Measurements from ENCODE around the gene MED31. TPM values are rescaled to one million over a fixed set of nuclear protein-coding genes. Genes with fewer than 3 reads are reported as not detected.
"Not testable (repeated sequence)": the region's sequence is repeated elsewhere in the genome, so short reads cannot be mapped to it uniquely, and the experiment has no call there.

MED31 gene
- polyA plus RNA-seq, 4 donors = 7.6 to 13.7 (median 10.4) TPM

DNA sequence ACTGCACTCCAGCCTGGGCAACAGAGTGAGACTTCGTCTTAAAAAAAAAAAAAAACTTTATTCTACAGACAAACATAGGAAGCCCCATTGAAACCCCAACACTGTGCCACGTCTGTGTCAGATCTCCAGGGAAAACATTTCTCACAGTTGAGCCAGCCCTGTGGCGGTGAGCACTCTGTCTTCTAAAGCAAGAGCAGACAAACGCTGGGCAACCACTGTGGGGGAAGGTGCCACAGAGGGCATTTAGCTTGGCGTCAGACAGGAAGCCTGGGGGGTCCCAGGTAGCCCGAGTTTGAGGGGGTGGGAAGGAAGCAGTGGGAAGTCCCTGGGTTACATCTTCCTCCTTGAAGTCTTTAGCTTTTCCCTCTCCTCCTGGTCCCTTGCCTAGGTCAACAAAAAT lies 16.1 kb upstream of the MED31 start:
- H3K4me1 ChIP-seq (ENCODE audit: control insufficient read depth in 3 of 3, insufficient read depth in 2 of 3, low read depth in 1 of 3, low read length in 2 of 3) = no peaks in the 10 kb centered on the region
- H3K27ac ChIP-seq (ENCODE audit: low read depth in 1 of 3, low read length in 2 of 3) = no peak overlapping the region
- no peaks in the 10 kb centered on the region for H3K27me3 ChIP-seq (ENCODE audit: control insufficient read depth in 3 of 3, insufficient read depth in 3 of 3, low read length in 3 of 3)
- FAIRE-seq (no peak), DNase-seq (no peak)
- H3K9me3 ChIP-seq (ENCODE audit: control insufficient read depth in 2 of 2, insufficient read depth in 1 of 2, low read depth in 1 of 2, low read length in 1 of 2) = no peaks in the 10 kb centered on the region
- WGBS, 3 donors = 52 to 71% (median 58%) methylated on average over 6 of the region's 6 CpGs
- no peak overlapping the region for H3K4me3 ChIP-seq (ENCODE audit: low read depth in 1 of 3, low read length in 3 of 3)
- no peaks in the 10 kb centered on the region for H3K36me3 ChIP-seq (ENCODE audit: control insufficient read depth in 3 of 3, insufficient read depth in 2 of 3, low read depth in 1 of 3, low read length in 3 of 3)

DNA sequence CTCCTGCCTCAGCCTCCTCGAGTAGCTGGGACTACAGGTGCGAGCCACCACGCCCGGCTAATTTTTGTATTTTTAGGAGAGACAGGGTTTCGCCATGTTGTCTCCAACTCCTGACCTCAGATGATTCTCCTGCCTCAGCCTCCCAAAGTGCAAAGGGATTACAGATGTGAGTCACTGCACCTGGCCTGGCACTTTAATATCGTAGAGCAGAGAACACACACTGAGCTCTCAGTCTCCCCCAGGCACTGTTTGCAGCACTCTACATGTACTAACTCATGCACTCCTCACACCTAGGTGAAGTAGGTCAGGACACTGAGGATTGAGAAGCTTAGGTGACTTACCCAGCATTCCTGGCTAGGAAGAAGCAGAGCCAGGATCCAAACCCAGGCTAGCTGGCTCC lies 15.2 kb upstream of the MED31 start:
- Histone ChIP-seq H3K4me3 (ENCODE audit: low read depth in 1 of 3, low read length in 3 of 3) (no peak overlapping the region), H3K36me3 (ENCODE audit: control insufficient read depth in 3 of 3, insufficient read depth in 2 of 3, low read depth in 1 of 3, low read length in 3 of 3) (no peaks in the 10 kb centered on the region), H3K4me1 (ENCODE audit: control insufficient read depth in 3 of 3, insufficient read depth in 2 of 3, low read depth in 1 of 3, low read length in 2 of 3) (no peaks in the 10 kb centered on the region), H3K27ac (ENCODE audit: low read depth in 1 of 3, low read length in 2 of 3) (no peak overlapping the region), H3K9me3 (ENCODE audit: control insufficient read depth in 2 of 2, insufficient read depth in 1 of 2, low read depth in 1 of 2, low read length in 1 of 2) (no peaks in the 10 kb centered on the region), H3K27me3 (ENCODE audit: control insufficient read depth in 3 of 3, insufficient read depth in 3 of 3, low read length in 3 of 3) (no peaks in the 10 kb centered on the region)
- DNase-seq = no peak
- 77 to 91% (median 80%) methylated on average over 6 of the region's 6 CpGs for WGBS, 3 donors
- FAIRE-seq = no peak

DNA sequence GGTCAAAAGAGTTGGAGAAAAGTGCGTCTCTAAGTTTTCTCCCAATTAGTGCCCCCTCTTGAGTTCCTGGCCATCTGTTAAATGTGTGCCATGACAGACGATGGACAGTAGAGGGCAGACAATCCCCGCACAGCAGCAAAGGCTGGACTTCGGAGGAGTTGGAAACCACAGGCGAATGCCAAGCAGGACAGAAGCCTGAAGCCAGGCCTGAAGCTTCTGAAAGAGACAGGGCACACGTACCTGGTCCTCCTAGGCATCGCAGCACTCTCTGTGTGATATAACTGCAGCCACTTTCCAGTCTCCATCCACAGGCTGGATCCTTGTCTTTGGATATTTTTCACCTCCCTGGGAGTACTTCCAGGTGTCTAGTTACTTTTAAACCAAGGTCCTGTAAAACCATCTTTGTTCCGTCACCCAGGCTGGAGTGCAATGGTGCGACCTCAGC lies 14.7 kb upstream of the MED31 start:
- no peak for FAIRE-seq
- no peak overlapping the region for H3K27ac ChIP-seq (ENCODE audit: low read depth in 1 of 3, low read length in 2 of 3)
- no peaks in the 10 kb centered on the region for H3K9me3 ChIP-seq (ENCODE audit: control insufficient read depth in 2 of 2, insufficient read depth in 1 of 2, low read depth in 1 of 2, low read length in 1 of 2)
- H3K4me3 ChIP-seq (ENCODE audit: low read depth in 1 of 3, low read length in 3 of 3) = no peak overlapping the region
- no peaks in the 10 kb centered on the region for H3K27me3 ChIP-seq (ENCODE audit: control insufficient read depth in 3 of 3, insufficient read depth in 3 of 3, low read length in 3 of 3)
- peak; percentile 74 to 85 for DNase-seq
- WGBS, 3 donors = 7 to 16% (median 11%) methylated on average over 9 of the region's 9 CpGs
- H3K4me1 ChIP-seq (ENCODE audit: control insufficient read depth in 3 of 3, insufficient read depth in 2 of 3, low read depth in 1 of 3, low read length in 2 of 3) = no peaks in the 10 kb centered on the region
- no peaks in the 10 kb centered on the region for H3K36me3 ChIP-seq (ENCODE audit: control insufficient read depth in 3 of 3, insufficient read depth in 2 of 3, low read depth in 1 of 3, low read length in 3 of 3)

DNA sequence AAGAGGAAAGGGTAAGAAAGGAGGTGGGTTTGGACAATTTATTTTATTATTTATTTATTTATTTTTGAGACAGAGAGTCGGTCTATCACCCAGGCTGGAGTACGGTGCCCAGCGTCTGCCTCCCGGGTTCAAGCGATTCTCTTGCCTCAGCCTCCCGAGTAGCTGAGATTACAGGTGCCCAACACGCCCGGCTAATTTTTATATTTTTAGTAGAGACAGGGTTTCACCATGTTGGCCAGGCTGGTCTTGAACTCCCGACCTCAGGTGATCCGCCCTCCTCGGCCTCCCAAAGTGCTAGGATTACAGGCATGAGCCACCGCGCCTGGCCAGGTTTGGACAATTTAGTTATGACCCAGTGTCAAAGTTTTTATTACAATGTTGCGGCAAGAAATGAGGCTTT lies 11.8 kb upstream of the MED31 start:
- H3K36me3 ChIP-seq (ENCODE audit: control insufficient read depth in 3 of 3, insufficient read depth in 2 of 3, low read depth in 1 of 3, low read length in 3 of 3); H3K27ac ChIP-seq (ENCODE audit: low read depth in 1 of 3, low read length in 2 of 3); FAIRE-seq; H3K9me3 ChIP-seq (ENCODE audit: control insufficient read depth in 2 of 2, insufficient read depth in 1 of 2, low read depth in 1 of 2, low read length in 1 of 2); DNase-seq; H3K4me1 ChIP-seq (ENCODE audit: control insufficient read depth in 3 of 3, insufficient read depth in 2 of 3, low read depth in 1 of 3, low read length in 2 of 3); H3K4me3 ChIP-seq (ENCODE audit: low read depth in 1 of 3, low read length in 3 of 3); H3K27me3 ChIP-seq (ENCODE audit: control insufficient read depth in 3 of 3, insufficient read depth in 3 of 3, low read length in 3 of 3): not testable (repeated sequence)
- 89 to 94% (median 91%) methylated on average over 14 of the region's 14 CpGs for WGBS, 3 donors

DNA sequence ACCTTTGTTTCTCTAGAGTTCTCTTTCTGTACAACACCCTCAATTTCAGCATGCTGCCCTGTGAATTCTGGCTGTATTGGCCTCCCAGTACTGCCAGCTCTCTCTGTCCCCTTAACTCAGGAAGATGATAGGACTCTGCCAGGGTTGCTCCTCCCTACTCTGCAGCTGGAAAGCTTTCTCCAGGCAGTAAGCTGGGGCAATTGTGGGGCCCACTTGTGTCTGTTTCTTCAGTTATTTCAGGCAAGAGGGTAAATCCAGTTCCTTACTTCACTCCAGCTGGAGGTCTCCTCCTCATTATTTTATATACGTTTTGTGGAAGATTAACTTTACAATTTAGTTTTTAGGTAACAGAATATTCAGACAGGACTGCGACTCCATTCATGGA lies 10.1 kb upstream of the MED31 start:
- FAIRE-seq (no peak), DNase-seq (peak in 1 of 2 donors; percentile 49)
- no peaks in the 10 kb centered on the region for H3K9me3 ChIP-seq (ENCODE audit: control insufficient read depth in 2 of 2, insufficient read depth in 1 of 2, low read depth in 1 of 2, low read length in 1 of 2)
- H3K4me3 ChIP-seq (ENCODE audit: low read depth in 1 of 3, low read length in 3 of 3) = no peak overlapping the region
- no peak overlapping the region for H3K27ac ChIP-seq (ENCODE audit: low read depth in 1 of 3, low read length in 2 of 3)
- 74 to 79% (median 76%) methylated on average over 2 of the region's 2 CpGs for WGBS, 3 donors
- no peaks in the 10 kb centered on the region for H3K36me3 ChIP-seq (ENCODE audit: control insufficient read depth in 3 of 3, insufficient read depth in 2 of 3, low read depth in 1 of 3, low read length in 3 of 3)
- H3K27me3 ChIP-seq (ENCODE audit: control insufficient read depth in 3 of 3, insufficient read depth in 3 of 3, low read length in 3 of 3) = no peaks in the 10 kb centered on the region
- H3K4me1 ChIP-seq (ENCODE audit: control insufficient read depth in 3 of 3, insufficient read depth in 2 of 3, low read depth in 1 of 3, low read length in 2 of 3) = no peaks in the 10 kb centered on the region

DNA sequence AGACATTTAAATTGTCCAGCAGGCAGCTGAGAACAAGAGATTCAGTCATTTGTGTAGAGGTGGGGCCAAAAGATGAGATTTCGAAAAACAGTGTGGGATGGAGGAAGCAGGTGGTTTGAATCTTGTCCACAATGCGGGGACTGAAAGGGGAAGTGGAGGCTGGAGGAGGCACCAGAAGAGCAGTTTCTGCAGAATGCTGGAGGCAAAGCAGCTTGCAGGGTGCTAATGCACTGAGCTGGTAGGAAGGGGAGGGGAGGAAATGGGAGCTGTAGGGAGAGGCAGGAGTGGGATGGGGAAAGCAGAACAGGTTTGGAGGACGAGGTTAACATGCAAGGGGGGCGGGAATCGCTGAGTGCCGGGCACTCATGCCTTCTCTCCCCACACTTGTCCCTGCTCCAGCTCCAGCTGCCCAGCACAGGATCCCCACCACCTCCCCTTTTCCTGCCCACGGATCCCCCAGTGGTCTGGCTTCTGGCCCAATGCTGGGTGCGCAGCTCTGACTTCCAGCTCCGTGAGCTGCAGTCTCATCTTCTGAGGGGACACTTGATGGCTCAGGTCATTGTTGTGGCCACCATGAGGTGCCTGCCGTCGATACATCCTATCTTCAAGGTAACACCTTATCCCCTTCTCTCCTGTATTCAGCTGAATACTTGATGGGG lies 9.5 kb upstream of the MED31 start:
- no peak overlapping the region for H3K4me3 ChIP-seq (ENCODE audit: low read depth in 1 of 3, low read length in 3 of 3)
- FAIRE-seq = no peak
- no peaks in the 10 kb centered on the region for H3K4me1 ChIP-seq (ENCODE audit: control insufficient read depth in 3 of 3, insufficient read depth in 2 of 3, low read depth in 1 of 3, low read length in 2 of 3)
- H3K36me3 ChIP-seq (ENCODE audit: control insufficient read depth in 3 of 3, insufficient read depth in 2 of 3, low read depth in 1 of 3, low read length in 3 of 3) = no peaks in the 10 kb centered on the region
- H3K27ac ChIP-seq (ENCODE audit: low read depth in 1 of 3, low read length in 2 of 3) = no peak overlapping the region
- no peaks in the 10 kb centered on the region for H3K27me3 ChIP-seq (ENCODE audit: control insufficient read depth in 3 of 3, insufficient read depth in 3 of 3, low read length in 3 of 3)
- no peak for DNase-seq
- H3K9me3 ChIP-seq (ENCODE audit: control insufficient read depth in 2 of 2, insufficient read depth in 1 of 2, low read depth in 1 of 2, low read length in 1 of 2) = no peaks in the 10 kb centered on the region
- 41 to 69% (median 51%) methylated on average over 9 to 11 of the region's 11 CpGs for WGBS, 3 donors

DNA sequence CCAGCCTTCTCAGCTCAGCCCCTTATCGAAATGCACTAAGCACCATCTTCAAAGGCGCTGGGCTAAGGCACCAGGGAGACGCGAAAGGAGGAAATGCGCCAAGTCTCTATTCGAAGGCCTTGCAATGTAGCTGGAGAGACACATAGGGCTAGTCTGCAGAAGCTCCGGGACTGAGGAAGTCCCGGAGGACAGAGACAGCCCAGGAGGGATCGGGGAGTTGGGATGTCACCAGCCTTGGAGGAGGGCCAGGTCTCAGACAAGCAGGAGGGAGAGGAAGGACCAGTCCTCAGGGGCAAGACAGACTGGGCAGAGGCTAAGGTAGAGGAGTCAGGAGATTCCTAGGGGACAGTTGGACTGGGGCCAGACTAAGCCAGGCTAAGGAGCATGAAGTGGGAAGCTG lies 8.7 kb upstream of the MED31 start:
- Histone ChIP-seq H3K9me3 (ENCODE audit: control insufficient read depth in 2 of 2, insufficient read depth in 1 of 2, low read depth in 1 of 2, low read length in 1 of 2) (no peaks in the 10 kb centered on the region), H3K36me3 (ENCODE audit: control insufficient read depth in 3 of 3, insufficient read depth in 2 of 3, low read depth in 1 of 3, low read length in 3 of 3) (no peaks in the 10 kb centered on the region), H3K27me3 (ENCODE audit: control insufficient read depth in 3 of 3, insufficient read depth in 3 of 3, low read length in 3 of 3) (peaks cover 0 to 6% (median 0%) of the 10 kb centered on the region in 3 donors), H3K4me3 (ENCODE audit: low read depth in 1 of 3, low read length in 3 of 3) (no peak overlapping the region), H3K27ac (ENCODE audit: low read depth in 1 of 3, low read length in 2 of 3) (no peak overlapping the region), H3K4me1 (ENCODE audit: control insufficient read depth in 3 of 3, insufficient read depth in 2 of 3, low read depth in 1 of 3, low read length in 2 of 3) (peaks cover 0 to 5% (median 0%) of the 10 kb centered on the region in 3 donors)
- 78 to 90% (median 88%) methylated on average over 9 of the region's 9 CpGs for WGBS, 3 donors
- no peak for FAIRE-seq
- DNase-seq = no peak

DNA sequence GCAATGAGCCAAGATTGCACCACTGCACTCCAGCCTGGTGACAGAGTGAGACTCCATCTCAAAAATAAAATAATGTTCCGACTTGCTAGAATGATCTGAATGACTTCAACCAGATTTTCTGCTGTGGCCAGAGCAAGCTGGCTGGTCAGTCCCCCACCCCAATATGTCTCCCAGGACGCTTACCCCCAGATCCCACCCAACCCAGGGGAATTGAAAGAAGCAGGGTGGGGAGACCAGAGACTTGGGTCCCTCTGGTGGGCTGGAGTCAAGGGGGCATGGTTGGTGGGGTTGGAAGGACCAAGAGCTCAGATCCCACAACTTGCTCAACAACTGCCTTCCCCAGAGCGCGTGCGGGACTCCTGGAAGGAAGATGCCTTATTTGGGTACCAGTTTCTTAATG lies 7.0 kb upstream of the MED31 start:
- Histone ChIP-seq H3K4me1 (ENCODE audit: control insufficient read depth in 3 of 3, insufficient read depth in 2 of 3, low read depth in 1 of 3, low read length in 2 of 3) (peaks cover 0 to 18% (median 0%) of the 10 kb centered on the region in 3 donors), H3K27me3 (ENCODE audit: control insufficient read depth in 3 of 3, insufficient read depth in 3 of 3, low read length in 3 of 3) (peaks cover 0 to 13% (median 0%) of the 10 kb centered on the region in 3 donors)
- FAIRE-seq; H3K36me3 ChIP-seq (ENCODE audit: control insufficient read depth in 3 of 3, insufficient read depth in 2 of 3, low read depth in 1 of 3, low read length in 3 of 3); DNase-seq; H3K4me3 ChIP-seq (ENCODE audit: low read depth in 1 of 3, low read length in 3 of 3); H3K27ac ChIP-seq (ENCODE audit: low read depth in 1 of 3, low read length in 2 of 3); H3K9me3 ChIP-seq (ENCODE audit: control insufficient read depth in 2 of 2, insufficient read depth in 1 of 2, low read depth in 1 of 2, low read length in 1 of 2): not testable (repeated sequence)
- WGBS, 3 donors = 89% methylated on average over 2 to 5 of the region's 5 CpGs

Measured in small intestine (tissue), 7 donors.